Vein endothelial cell (primary cell): Measurements from ENCODE around the gene EIF3B. TPM values are rescaled to one million over a fixed set of nuclear protein-coding genes. Genes with fewer than 3 reads are reported as not detected.

Experiments
- small RNA-seq: library from RNA; depleted of rRNA; stranded (forward); fragments of <200 nt; gene quantifications from one replicate; pipeline ENCODE3, GENCODE V24; 2012
- total RNA-seq: library from RNA; depleted of rRNA; stranded (reverse); fragments of >200 nt; gene quantifications from 2 replicates; pipeline ENCODE4 v1.2.3, GENCODE V29; 2012

Gene EIF3B
- 250 and 275 TPM in 2 replicates for total RNA-seq

DNA sequence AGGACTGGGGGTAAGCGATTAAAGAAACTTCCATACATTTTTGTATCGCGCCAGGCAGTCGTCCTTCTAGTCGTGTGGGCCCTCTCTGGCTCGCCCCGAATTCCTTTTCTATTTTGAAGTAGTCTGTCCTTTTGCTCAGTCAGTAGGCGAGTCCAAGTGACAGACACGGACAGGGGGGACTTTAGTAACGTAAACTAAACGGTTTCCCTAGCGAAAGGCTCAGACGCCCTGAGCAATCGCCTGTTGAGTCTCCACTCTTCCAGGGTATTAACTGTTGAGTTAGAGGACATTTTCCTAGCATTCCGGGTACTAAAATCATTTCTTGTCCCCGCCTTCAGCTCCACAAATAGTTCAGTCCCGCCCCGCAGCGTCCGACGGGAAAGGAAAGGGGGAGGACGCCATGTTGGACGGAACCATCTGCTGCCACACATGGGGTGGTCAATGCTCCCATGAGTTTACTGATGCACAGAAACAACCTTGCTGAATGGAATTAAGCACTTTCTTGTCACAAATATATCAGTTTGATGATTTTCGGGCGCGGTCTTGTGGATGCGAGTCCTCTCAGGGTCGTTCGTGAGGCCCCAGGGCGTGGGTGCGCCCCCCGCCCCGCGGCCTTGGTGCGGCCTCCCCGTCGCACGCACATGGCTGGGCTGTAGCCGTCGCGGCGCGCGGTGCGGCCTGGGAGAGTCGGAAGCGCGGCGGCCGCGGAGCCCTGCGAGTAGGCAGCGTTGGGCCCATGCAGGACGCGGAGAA, at the start of gene EIF3B:
EIF3B (plus strand) TSS at position 642 of the 753 bp plus-strand sequence; CDS start at position 737, 95 bp downstream.

DNA sequence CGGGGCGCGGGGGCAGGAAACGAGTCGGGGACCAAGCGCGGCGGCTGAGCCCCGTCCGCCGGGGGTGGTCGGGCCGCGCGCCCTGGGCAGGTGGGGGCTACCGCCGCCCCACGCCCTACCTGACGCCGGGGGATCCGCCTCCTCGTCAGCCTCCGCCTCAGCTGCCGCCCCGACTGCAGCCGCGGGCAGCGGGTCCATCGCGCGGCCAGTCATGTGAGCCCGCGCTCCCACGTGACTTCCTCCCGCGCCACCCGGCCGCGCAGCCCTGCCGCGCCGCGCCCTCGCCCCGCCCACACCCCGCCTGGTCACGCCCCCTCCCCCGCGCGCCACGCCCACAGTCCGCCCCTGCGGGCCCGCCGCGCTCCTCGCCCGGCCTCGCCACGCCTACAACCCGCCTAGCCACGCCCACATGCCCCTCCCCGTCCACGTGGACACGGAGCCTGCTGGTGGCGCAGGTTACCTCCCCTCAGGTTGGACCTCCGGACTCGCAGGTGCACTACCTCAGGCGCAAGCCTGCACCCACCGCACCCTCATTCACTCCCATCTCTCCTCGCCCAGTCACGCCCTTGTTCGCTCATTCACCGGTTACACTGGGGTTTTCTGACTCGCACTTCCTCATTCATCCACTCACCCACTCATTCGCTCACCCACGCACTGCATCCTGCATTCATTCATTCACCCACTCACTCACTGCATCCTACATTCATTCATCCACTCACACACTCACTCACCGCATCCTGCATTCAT, 40.2 kb upstream of the EIF3B start, which contains the start of gene SNX8:
SNX8 (minus strand) TSS at position 233 of the 747 bp plus-strand sequence; CDS start at position 213, 20 bp downstream.

DNA sequence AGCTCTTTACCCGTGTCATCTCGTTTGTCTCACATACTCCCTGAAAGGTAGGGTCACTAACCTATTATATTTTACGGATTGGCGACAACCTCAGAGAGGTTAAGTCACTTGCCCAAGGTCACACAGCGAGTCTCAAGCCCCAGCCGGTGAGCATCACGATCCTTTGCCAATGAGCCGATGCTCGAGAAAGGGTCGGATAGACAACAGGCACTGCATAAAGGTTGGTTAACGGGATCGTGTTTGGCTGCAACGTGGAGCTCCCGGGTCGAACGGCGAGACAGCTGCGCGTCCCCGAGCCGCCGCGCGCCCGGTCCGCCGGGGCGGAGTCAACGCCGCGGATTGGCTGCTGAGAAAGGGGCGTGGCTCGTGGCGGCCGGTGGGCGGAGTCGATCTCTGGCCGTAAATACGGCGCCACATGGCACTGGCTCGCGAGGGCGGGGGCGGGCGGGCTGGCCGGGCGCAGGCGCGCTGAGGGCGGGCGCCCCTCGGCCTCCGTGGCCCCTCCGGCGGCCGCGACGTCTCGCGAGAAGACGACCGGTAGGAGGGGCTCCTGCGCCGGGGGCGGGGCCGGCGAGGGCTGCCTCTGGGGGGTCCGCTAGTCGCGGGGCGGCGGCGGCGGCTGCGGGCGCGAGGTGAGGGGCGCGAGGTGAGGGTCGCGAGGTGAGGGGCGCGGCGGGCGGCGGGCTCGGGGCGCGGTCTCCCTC, 48.5 kb downstream of the EIF3B start, which contains the start of gene CHST12:
CHST12 (plus strand) TSS at position 598 of the 704 bp plus-strand sequence. CDS start 29,029 bp downstream, outside the sequence.

Small RNAs within 50 kb of the gene (small RNA-seq; reads per million reads assigned to genes)
- not detected for gene AC004840.2

Other genes starting within 250 kb of the EIF3B start
- gene MAD1L1, start 121.9 kb upstream of the EIF3B start, total RNA-seq: 29.8 and 33.6 TPM in 2 replicates
- 12.4 and 15.5 TPM in 2 replicates for gene MRM2, start 112.6 kb upstream of the EIF3B start, total RNA-seq
- 12.0 and 12.1 TPM in 2 replicates for gene NUDT1, start 112.6 kb upstream of the EIF3B start, total RNA-seq
- 12.1 and 14.0 TPM in 2 replicates for gene SNX8, start 40.4 kb upstream of the EIF3B start, total RNA-seq
- 8.2 and 9.1 TPM in 2 replicates for gene CHST12, start 48.8 kb downstream of the EIF3B start, total RNA-seq
- gene GRIFIN, start 121.6 kb downstream of the EIF3B start, total RNA-seq: not detected in 2 replicates
- 10.8 and 22.9 TPM in 2 replicates for gene LFNG, start 164.9 kb downstream of the EIF3B start, total RNA-seq
- gene BRAT1, start 200.7 kb downstream of the EIF3B start, total RNA-seq: 25.1 and 33.6 TPM in 2 replicates
- gene IQCE, start 204.2 kb downstream of the EIF3B start, total RNA-seq: 8.2 and 9.5 TPM in 2 replicates